Hair follicle dermal papilla cell (primary cell): ENCODE results near the gene STK10. TPM values are rescaled to one million over a fixed set of nuclear protein-coding genes. Genes with fewer than 3 reads are reported as not detected.

ENCODE experiments used
- total RNA-seq: library from RNA; depleted of rRNA; stranded (reverse); fragments of >200 nt; gene quantifications from 2 replicates; pipeline ENCODE4 v1.2.3, GENCODE V29; 2012

Gene STK10
- 88.8 and 91.8 TPM in 2 replicates for total RNA-seq

DNA sequence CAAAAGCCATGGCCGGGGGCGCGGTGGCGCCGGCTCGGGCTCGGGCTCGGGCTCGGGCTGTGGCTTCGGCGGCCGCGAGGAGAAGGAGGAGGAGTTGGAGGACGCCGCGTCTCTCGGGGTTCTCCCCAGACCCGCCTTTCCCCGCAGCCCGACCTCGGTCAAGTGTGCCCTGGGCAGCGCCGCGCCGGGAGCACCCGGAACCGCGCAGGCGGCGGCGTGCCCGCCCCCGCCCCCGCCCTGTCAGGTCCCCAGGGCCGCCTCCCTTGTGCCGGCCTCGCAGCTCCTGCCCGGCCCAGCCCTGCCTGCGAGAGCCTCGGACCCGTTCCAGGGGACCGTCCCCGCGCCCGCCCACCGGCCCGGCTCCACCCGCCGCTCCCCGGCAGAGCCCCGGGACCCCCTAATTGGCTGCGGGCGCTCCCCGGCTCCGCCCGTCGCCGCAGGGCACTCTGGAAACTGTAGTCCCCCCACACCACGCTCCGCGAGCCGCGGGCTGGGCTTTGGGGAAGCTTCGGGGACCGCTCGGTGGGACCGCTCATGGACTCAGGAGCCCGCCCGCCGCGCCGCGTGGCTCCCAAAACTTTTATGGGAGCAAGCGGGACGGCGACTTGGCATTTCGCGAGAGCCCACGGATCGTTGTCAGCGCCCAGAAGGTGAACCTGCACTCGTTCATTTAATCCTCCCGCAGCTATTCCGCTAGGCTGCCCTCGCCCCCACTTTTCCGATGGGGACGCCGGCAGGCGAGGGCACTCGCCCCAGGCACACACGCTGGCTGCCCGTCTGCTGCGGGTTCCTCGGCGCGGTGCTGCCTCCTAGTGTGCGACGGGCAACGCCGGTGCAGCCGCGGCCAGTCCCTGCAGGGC is at the start of gene STK10:
STK10 (minus strand) TSS at position 192 of the 860 bp plus-strand sequence; CDS start at position 10, 182 bp downstream.

DNA sequence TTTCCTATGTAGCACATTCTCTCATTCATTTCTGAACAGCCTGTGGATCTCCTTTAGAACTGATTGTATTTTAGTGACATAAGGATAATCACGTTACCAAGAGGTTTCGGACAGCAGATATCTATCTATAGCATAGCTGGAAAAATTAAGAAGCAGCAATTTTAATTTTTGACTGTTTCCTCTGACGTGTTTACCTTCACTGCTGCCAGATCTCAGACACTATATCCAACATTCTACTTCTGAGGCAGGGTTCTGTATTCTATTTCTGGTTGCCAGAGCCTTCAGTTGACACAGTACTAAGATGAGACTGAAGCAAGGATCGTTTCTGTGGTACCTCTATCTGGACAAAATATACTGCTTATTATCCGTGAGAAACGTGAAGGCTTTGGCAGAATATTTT is 5.8 kb upstream of the STK10 start, which contains the start of gene EFCAB9:
EFCAB9 (plus strand) TSS at position 301 of the 400 bp plus-strand sequence; CDS start at position 302, 1 bp downstream.

GRCh38 chr5:172006321-172007174 is 181.5 kb downstream of the STK10 start, which contains the start of gene FBXW11:
FBXW11 (minus strand) TSS chr5:172006638; CDS start chr5:172006502, 136 bp downstream.

Other genes starting within 250 kb of the STK10 start
- gene FBXW11, start 181.6 kb downstream of the STK10 start, total RNA-seq: 90.7 and 98.0 TPM in 2 replicates
- not detected in 2 replicates for gene EFCAB9, start 5.9 kb upstream of the STK10 start, total RNA-seq
- 46.3 and 50.6 TPM in 2 replicates for gene UBTD2, start 95.5 kb upstream of the STK10 start, total RNA-seq